ENCODE data around the gene HSPA12B. TPM values are rescaled to one million over a fixed set of nuclear protein-coding genes. Genes with fewer than 3 reads are reported as not detected.

HSPA12B gene
- polyA plus RNA-seq, 2 of the 4 experiments (the other 2 are of a cell fraction) = 0.37 to 1.2 TPM

DNA sequence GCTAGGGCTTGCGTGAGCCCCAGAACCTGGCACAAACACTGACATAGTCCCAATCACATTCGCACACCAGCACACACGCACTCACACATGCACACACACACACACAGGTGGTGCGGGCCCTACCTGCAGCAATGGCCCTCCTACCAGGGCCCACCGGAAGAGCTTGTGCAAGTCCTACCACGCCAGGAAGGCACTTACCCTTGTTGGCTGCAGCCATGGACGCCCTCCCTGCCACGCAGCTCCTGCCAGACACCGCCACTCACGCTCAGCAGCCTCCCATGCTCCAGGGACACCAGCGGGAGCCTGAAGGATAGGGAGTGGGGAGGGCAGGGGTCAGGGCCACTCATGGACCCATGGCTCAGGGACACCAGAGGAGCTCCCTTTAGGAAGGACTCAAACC lies 27.4 kb downstream of the HSPA12B start (continued):
- TF ChIP-seq RNF2 (IDR thresholded peaks at IDR 0.05; ENCODE audit: borderline replicate concordance, low read depth) (no peak), FOSL2 (IDR thresholded peaks at IDR 0.05) (no peak), FOSL2 (CRISPR knock-in tag; IDR thresholded peaks at IDR 0.05) (no peak), E2F6 (IDR thresholded peaks at IDR 0.05; ENCODE audit: borderline replicate concordance, low read depth) (no peak), POLR2A (IDR thresholded peaks at IDR 0.05; ENCODE audit: low read length) (no peak), BCL3 (IDR thresholded peaks at IDR 0.05) (no peak), CBX2 (IDR thresholded peaks at IDR 0.05; ENCODE audit: borderline replicate concordance, low read depth) (no peak)

DNA sequence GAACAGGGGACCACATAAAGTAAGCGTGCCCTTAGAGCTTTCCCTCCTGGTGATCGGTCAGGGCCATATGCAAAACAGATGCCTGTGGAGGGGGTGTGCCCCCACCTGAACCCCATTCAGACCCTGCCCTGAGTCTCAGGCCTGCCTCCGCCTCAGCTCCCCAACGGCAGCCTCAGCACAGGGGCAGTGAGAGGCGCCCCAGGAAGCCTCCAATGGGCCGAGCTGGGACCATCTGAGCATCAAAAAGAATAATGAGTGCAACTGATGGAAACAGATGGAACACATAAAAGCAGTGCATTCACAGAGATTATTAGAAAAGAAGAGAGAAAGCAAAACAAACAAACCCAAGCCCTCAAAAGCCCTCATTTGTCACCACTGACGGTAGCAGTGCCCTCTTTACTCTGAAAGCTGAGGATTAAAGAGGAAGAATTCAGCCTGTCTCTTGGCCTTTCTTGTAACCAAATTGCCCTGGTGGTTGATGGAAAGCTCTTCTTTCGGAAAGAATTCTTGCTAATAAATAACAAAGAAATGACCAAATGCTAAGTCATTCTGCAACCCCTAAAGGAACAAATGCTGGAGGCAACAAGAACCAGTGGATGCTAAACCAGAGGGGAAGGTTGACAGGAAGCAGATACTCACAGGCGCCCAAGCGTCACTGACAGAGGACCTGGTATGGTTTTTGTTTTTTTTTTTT lies 28.3 kb downstream of the HSPA12B start:
- Histone ChIP-seq H3K4me1 (peaks cover under 1% of the 10 kb centered on the region; the same call in 1 of the 3 replicates), H3K4me3 (no peak overlapping the region), H3K27ac (no peak overlapping the region), H3K4me2 (no peak overlapping the region), H3K9me3 (no peaks in the 10 kb centered on the region)
- CTCF ChIA-PET = interaction anchor here (1.2 to 72.1 kb wide), 9 partner anchors 4 to 196 kb away, joined by 3 to 2233 read pairs (median 13); partner anchors contain the start of genes ADAM33, ADISSP, AP5S1 and CENPB
- DNase-seq (ENCODE audit: low read depth in 1 of 2, low spot score in 1 of 2) = no peak
- no peak for FAIRE-seq
- POLR2A ChIA-PET = no interaction called here
- 84% methylated on average over 8 of the region's 10 CpGs for WGBS (ENCODE audit: missing lambda C conversion rate)
- TF ChIP-seq RAD21 (conservative IDR thresholded peaks at IDR 0.05 in 1 of 2, IDR thresholded peaks at IDR 0.05 in 1 of 2) (no peak), HOXB5 (CRISPR knock-in tag; IDR thresholded peaks at IDR 0.05) (no peak), BCL3 (IDR thresholded peaks at IDR 0.05) (no peak), GATA3 (IDR thresholded peaks at IDR 0.05; ENCODE audit: borderline replicate concordance) (no peak)
- TF ChIP-seq, protein P1, sequence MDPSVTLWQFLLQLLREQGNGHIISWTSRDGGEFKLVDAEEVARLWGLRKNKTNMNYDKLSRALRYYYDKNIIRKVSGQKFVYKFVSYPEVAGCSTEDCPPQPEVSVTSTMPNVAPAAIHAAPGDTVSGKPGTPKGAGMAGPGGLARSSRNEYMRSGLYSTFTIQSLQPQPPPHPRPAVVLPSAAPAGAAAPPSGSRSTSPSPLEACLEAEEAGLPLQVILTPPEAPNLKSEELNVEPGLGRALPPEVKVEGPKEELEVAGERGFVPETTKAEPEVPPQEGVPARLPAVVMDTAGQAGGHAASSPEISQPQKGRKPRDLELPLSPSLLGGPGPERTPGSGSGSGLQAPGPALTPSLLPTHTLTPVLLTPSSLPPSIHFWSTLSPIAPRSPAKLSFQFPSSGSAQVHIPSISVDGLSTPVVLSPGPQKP (IDR thresholded peaks at IDR 0.05; ENCODE audit: low read depth, low read length) = no peak
- no peak for ATAC-seq

- no peak overlapping the region for H3K4me3 ChIP-seq
- TF ChIP-seq FOSB (CRISPR knock-in tag; IDR thresholded peaks at IDR 0.05) (no peak), SREBF2 (IDR thresholded peaks at IDR 0.05) (no peak), ZSCAN20 (CRISPR knock-in tag; IDR thresholded peaks at IDR 0.05) (no peak)
- DNase-seq (ENCODE audit: low read depth in 1 of 2, low spot score in 1 of 2) (no peak), ATAC-seq (no peak), FAIRE-seq (no peak)
- ChIA-PET CTCF (interaction anchor here (1.1 to 72.1 kb wide), 6 partner anchors 1 to 85 kb away, joined by 3 to 2233 read pairs (median 828); partner anchors contain the start of genes ADAM33, ADISSP, CENPB and GFRA4), POLR2A (no interaction called here)
- peaks cover 12% of the 10 kb centered on the region for H3K4me1 ChIP-seq
- H3K27ac ChIP-seq = no peak overlapping the region
- WGBS (ENCODE audit: missing lambda C conversion rate) = 95% methylated on average over 8 of the region's 8 CpGs
- no peak overlapping the region for H3K4me2 ChIP-seq
- H3K9me3 ChIP-seq = no peaks in the 10 kb centered on the region
Measured at GRCh38 chr20:3763671-3764601, 31.5 kb downstream of the HSPA12B start.
